K562 (cell line): ENCODE results near the gene PHKB. TPM values are rescaled to one million over a fixed set of nuclear protein-coding genes. Genes with fewer than 3 reads are reported as not detected.

Source experiments
- ATAC-seq: fragments of 200-7000 bp; cut with Tn5 transposase; 3 replicates; pipeline ENCODE4 v1.9.1; 2020; ENCODE audit warnings: moderate library complexity
- BruUV-seq: library from RNA; stranded (reverse); fragments of 400-500 nt; replicated peaks from 2 replicates; lab custom pipeline; 2021; lab: Mats Ljungman, UMichigan
- CTCF ChIA-PET: fragments of 300-600 bp; formaldehyde crosslinking; extraction: SDS; loops from one replicate; lab custom pipeline; 2021; ENCODE audit warnings: low intra/inter-chr PET ratio; lab: Yijun Ruan, JAX
- POLR2A ChIA-PET: fragments of 300-600, 350-650 bp; sonication (Branson Sonifier 250); formaldehyde crosslinking; extraction: SDS; loops from one replicate; lab custom pipeline; 2021; ENCODE audit warnings: antibody characterized with exemption, inconsistent platforms; lab: Yijun Ruan, JAX
- DNase-seq, 4 experiments: peaks; one replicate each; pipeline versions ENCODE4 v3.0.0 to v3.0.0-alpha.2; 2011 to 2018; ENCODE audit warnings: low spot score in 3 of 4, mixed read lengths in 3 of 4; ENCODE audit errors: extremely low read depth in 1 of 4
- FAIRE-seq: peaks from 2 replicates; lab custom pipeline; 2011; peaks lifted over from hg19 to GRCh38; lab: Jason Lieb, UNC
- H2AFZ ChIP-seq: 2 replicates; pipeline ENCODE4 v1.6.0; 2011; ENCODE audit warnings: low read depth, low read length, control low read depth, inconsistent platforms
- H3K27ac ChIP-seq: fragments of 200-600 bp; 3 replicates; pipeline ENCODE4 v1.8.0; 2011; ENCODE audit warnings: low read depth, mild to moderate bottlenecking, control low read depth, inconsistent platforms, low read length, moderate library complexity, mixed read lengths; ENCODE audit errors: extremely low read depth
- H3K27me3 ChIP-seq, 2 experiments: fragments of 300-600 bp in 1 of 2; 2 replicates in 1 of 2; 3 replicates in 1 of 2; pipeline versions ENCODE4 v1.6.0 to v1.8.0; 2011; ENCODE audit warnings: inconsistent platforms in 2 of 2, low read length in 2 of 2, mild to moderate bottlenecking in 1 of 2, mixed read lengths in 1 of 2, moderate library complexity in 1 of 2; ENCODE audit not compliant: control insufficient read depth in 2 of 2, insufficient read depth in 2 of 2
- H3K36me3 ChIP-seq: fragments of 300-600 bp; 3 replicates; pipeline ENCODE4 v1.8.0; 2011; ENCODE audit warnings: mild to moderate bottlenecking, low read length, inconsistent platforms; ENCODE audit not compliant: control insufficient read depth, insufficient read depth
- H3K4me1 ChIP-seq, 2 experiments: fragments of 200-600 bp in 1 of 2; replicated peaks in 1 of 2; 2 replicates in 1 of 2; 3 replicates in 1 of 2; pipeline versions ENCODE4 v1.5.1 to v1.8.0; 2011; ENCODE audit warnings: inconsistent platforms in 2 of 2, low read length in 2 of 2, mild to moderate bottlenecking in 1 of 2, mixed read lengths in 1 of 2, moderate library complexity in 1 of 2; ENCODE audit not compliant: control insufficient read depth in 2 of 2, insufficient read depth in 2 of 2
- H3K4me2 ChIP-seq: 2 replicates; pipeline ENCODE4 v1.6.1; 2011; ENCODE audit warnings: low read length, control low read depth, inconsistent platforms, mixed read lengths; ENCODE audit not compliant: insufficient read depth
- H3K4me3 ChIP-seq: fragments of 200-600 bp; sonication (generic), shearing (Covaris generic); 2 replicates; pipeline ENCODE4 v1.5.1; 2016; ENCODE audit warnings: control low read depth, inconsistent platforms
- H3K79me2 ChIP-seq: fragments of 200-600 bp; 3 replicates; pipeline ENCODE4 v1.8.0; 2011; ENCODE audit warnings: low read length, inconsistent platforms; ENCODE audit not compliant: control insufficient read depth, insufficient read depth
- H3K9ac ChIP-seq, 2 experiments: 2 replicates each; pipeline versions ENCODE4 v1.6.0 to v1.6.1; 2011; ENCODE audit warnings: low read depth in 2 of 2, low read length in 2 of 2, control low read depth in 1 of 2, inconsistent platforms in 1 of 2, mild to moderate bottlenecking in 1 of 2, mixed read lengths in 1 of 2; ENCODE audit not compliant: insufficient read depth in 1 of 2
- H3K9me1 ChIP-seq: one replicate; pipeline ENCODE4 v1.6.0; 2011; ENCODE audit warnings: inconsistent platforms, mild to moderate bottlenecking, low read length, moderate library complexity; ENCODE audit not compliant: control insufficient read depth, insufficient read depth
- H3K9me3 ChIP-seq: replicated peaks from 2 replicates; pipeline ENCODE4 v1.5.1; 2011; ENCODE audit warnings: low read depth, low read length, inconsistent platforms; ENCODE audit not compliant: control insufficient read depth, insufficient read depth
- H4K20me1 ChIP-seq: replicated peaks from 2 replicates; pipeline ENCODE4 v1.6.1; 2011; ENCODE audit warnings: low read length, inconsistent platforms, mixed read lengths; ENCODE audit not compliant: control insufficient read depth, insufficient read depth
- CBX5 ChIP-seq: IDR thresholded peaks from 2 replicates; pipeline ENCODE4 v1.6.1; 2014; ENCODE audit warnings: low read depth, borderline replicate concordance
- CHCHD3 ChIP-seq: fragments of 250-450 bp; sonication (Bioruptor Pico); IDR thresholded peaks from 2 replicates; pipeline ENCODE4 v2.1.2; 2022; ENCODE audit warnings: mild to moderate bottlenecking
- MCM5 ChIP-seq: fragments of 450-650 bp; IDR thresholded peaks from 2 replicates; pipeline ENCODE4 v1.6.1; 2016; ENCODE audit warnings: low read depth
- MTA1 ChIP-seq: fragments of 450-650 bp; IDR thresholded peaks from 2 replicates; pipeline ENCODE4 v1.6.1; 2017; ENCODE audit warnings: borderline replicate concordance
- NR2C1 ChIP-seq, 2 experiments: fragments of 450-650 bp; IDR thresholded peaks; 2 replicates each; pipeline ENCODE4 v1.6.1; 2017; ENCODE audit warnings: mild to moderate bottlenecking in 2 of 2, antibody characterized with exemption in 1 of 2, inconsistent platforms in 1 of 2, missing compliant biosample characterization in 1 of 2, missing genetic modification characterization in 1 of 2
- RBM22 ChIP-seq: fragments of 200-400 bp; formaldehyde crosslinking; IDR thresholded peaks from 2 replicates; pipeline ENCODE4 v1.6.1; 2018; ENCODE audit warnings: low read length, low read depth; ENCODE audit not compliant: poor library complexity, severe bottlenecking
- SPI1 ChIP-seq: IDR thresholded peaks from 2 replicates; pipeline ENCODE4 v1.6.1; 2011; ENCODE audit warnings: low read depth, low read length, control low read depth, borderline replicate concordance
- ZKSCAN8 ChIP-seq: fragments of 200-800 bp; sonication (Bioruptor generic); IDR thresholded peaks from 2 replicates; pipeline ENCODE4 v1.6.1; 2016; ENCODE audit warnings: missing genetic modification characterization, missing compliant biosample characterization
- ZNF146 ChIP-seq: IDR thresholded peaks from one replicate; pipeline ENCODE4 v1.6.1; 2018; ENCODE audit warnings: missing compliant biosample characterization; ENCODE audit not compliant: unreplicated experiment
- WGBS: fragments of 100-300 bp; shearing (Covaris generic); methylation state at CpG from one replicate; pipeline ENCODE4 v1.1.6; 2016; ENCODE audit warnings: low coverage, mixed read lengths; ENCODE audit not compliant: insufficient coverage; ENCODE audit errors: missing lambda C conversion rate; 5-methylcytosine and 5-hydroxymethylcytosine counted together
- in situ Hi-C: fragments of 300-500 bp; cut with MboI; formaldehyde crosslinking; loops from 4 replicates; pipeline ENCODE4 v1.15.0; 2018; ENCODE audit warnings: inconsistent platforms, mixed read lengths
- intact Hi-C: fragments of 100-400 bp; cut with micrococcal nuclease; formaldehyde crosslinking; loops from 2 replicates; pipeline ENCODE4 v1.14.2; 2022
- polyA plus RNA-seq, 8 experiments: library from polyadenylated mRNA; depleted of rRNA in 4 of 8; stranded (reverse) in 5 of 8; unstranded in 3 of 8; fragments of >200 nt; fragmentation: Nextera tagmentation in 2 of 8; fragmentation: Illumina TruSeq in 1 of 8; extraction: Ambion mirVana in 2 of 8; extraction: Trizol in 1 of 8; gene quantifications; 2 replicates each; pipeline versions ENCODE4 v1.2.1 to v1.2.3, GENCODE V29; 2011 to 2014; ENCODE audit warnings: inconsistent platforms in 1 of 8, missing spikeins in 1 of 8
- total RNA-seq, 7 experiments: library from RNA; depleted of rRNA in 6 of 7; stranded (reverse); fragments of >200 nt in 6 of 7; fragmentation: Illumina TruSeq in 2 of 7; extraction: Trizol in 2 of 7; gene quantifications; 2 replicates each; pipeline versions ENCODE4 v1.2.1 to v1.2.3, GENCODE V29; 2011 to 2021; ENCODE audit warnings: low replicate concordance in 1 of 7
- TF ChIP-seq, protein P1 (sequence below): fragments of 450-650 bp; formaldehyde crosslinking; IDR thresholded peaks from 2 replicates; pipeline ENCODE4 v1.4.0; 2020; ENCODE audit warnings: mild to moderate bottlenecking, moderate library complexity
- TF ChIP-seq, protein P2 (sequence below): fragments of 250-450 bp; sonication (Bioruptor Pico); IDR thresholded peaks from 2 replicates; pipeline ENCODE4 v1.5.0; 2022; ENCODE audit warnings: mild to moderate bottlenecking

The PHKB gene
- total and polyA plus RNA-seq, 9 of the 15 experiments (the other 6 are each of a cell fraction or from before 2014, with no cell fraction given): 24.7 to 92.3 (median 67.0) TPM

DNA sequence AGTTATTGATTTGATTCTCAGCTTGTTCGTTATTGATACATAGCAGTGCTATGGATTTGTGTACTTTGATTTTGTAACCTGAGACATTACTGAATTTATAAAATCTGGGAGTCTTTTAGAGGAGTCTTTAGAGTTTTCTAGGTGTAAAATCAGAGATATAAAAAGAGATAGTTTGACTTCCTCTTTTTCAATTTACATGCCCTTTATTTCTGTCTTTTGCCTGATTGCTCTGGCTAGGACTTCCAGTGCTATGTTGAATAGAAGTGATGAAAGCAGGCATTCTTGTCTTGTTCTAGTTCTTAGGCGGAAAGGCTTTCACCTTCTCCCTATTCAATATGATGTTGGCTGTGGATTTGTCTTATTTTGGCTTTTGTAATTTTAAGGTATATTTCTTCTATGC lies 106.2 kb downstream of the PHKB start:
- Histone ChIP-seq H3K4me1 (no peaks in the 10 kb centered on the region; a peak in 1 of 5 replicates), H3K36me3 (peaks cover 19% of the 10 kb centered on the region; the same call in 2 of the 3 replicates), H3K9ac (no peak overlapping the region), H3K9me3 (no peaks in the 10 kb centered on the region), H3K4me2 (no peak overlapping the region), H3K27ac (no peak overlapping the region), H3K79me2 (peaks cover 23% of the 10 kb centered on the region), H3K27me3 (no peaks in the 10 kb centered on the region), H2AFZ (no peak overlapping the region), H4K20me1 (no peaks in the 10 kb centered on the region), H3K4me3 (no peak overlapping the region), H3K9me1 (no peaks in the 10 kb centered on the region)
- in situ Hi-C loops (no loop called here), intact Hi-C loops (no loop called here)
- ATAC-seq (no peak), FAIRE-seq (no peak), DNase-seq (no peak)
- ChIA-PET POLR2A (no interaction called here), CTCF (no interaction called here)
- TF ChIP-seq SPI1 (peak; percentile 74), CBX5 (no peak)
- WGBS: 75% methylated on average over 2 of the region's 2 CpGs
- BruUV-seq: no TSS peak

DNA sequence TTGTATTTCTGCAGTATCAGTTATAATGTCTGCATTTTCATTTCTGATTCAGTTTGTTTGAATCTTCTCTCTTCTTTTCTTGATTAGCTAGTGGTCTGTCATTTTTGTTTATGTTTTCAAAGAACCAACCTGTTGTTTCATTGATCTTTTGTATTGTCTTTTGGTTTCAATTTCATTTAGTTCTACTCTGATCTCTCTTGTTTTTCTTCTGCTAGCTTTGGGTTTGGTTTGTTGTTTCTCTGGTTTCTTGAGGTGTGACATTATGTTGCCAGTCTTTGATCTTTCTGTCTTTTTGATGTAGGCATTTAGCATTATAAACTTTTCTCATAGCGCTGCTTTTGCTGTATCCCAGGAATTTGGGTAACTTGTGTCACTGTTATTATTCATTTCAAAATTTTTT lies 107.2 kb downstream of the PHKB start:
- WGBS: 100% methylated on average over 1 of the region's 1 CpG
- Histone ChIP-seq H2AFZ (no peak overlapping the region), H3K36me3 (peaks cover 11% of the 10 kb centered on the region; the same call in 2 of the 3 replicates), H3K9ac (no peak overlapping the region), H3K4me3 (no peak overlapping the region), H3K27me3 (no peaks in the 10 kb centered on the region), H3K79me2 (peaks cover 23% of the 10 kb centered on the region), H4K20me1 (no peaks in the 10 kb centered on the region), H3K4me2 (no peak overlapping the region), H3K9me3 (no peaks in the 10 kb centered on the region), H3K27ac (no peak overlapping the region), H3K9me1 (no peaks in the 10 kb centered on the region), H3K4me1 (peaks cover 0 to 2% of the 10 kb centered on the region in 2 experiments; a peak in 1 of 5 replicates)
- POLR2A ChIA-PET: no interaction called here
- DNase-seq (no peak), ATAC-seq (no peak), FAIRE-seq (no peak)
- CTCF ChIA-PET: no interaction called here
- intact Hi-C loops: no loop called here
- TF ChIP-seq, protein P1, sequence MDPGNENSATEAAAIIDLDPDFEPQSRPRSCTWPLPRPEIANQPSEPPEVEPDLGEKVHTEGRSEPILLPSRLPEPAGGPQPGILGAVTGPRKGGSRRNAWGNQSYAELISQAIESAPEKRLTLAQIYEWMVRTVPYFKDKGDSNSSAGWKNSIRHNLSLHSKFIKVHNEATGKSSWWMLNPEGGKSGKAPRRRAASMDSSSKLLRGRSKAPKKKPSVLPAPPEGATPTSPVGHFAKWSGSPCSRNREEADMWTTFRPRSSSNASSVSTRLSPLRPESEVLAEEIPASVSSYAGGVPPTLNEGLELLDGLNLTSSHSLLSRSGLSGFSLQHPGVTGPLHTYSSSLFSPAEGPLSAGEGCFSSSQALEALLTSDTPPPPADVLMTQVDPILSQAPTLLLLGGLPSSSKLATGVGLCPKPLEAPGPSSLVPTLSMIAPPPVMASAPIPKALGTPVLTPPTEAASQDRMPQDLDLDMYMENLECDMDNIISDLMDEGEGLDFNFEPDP: no peak
- TF ChIP-seq MCM5 (no peak), ZKSCAN8 (CRISPR knock-in tag) (no peak), ZNF146 (CRISPR knock-in tag) (no peak), MTA1 (no peak), NR2C1 (IDR thresholded peaks at IDR 0.05) (no peak), NR2C1 (tag; IDR thresholded peaks at IDR 0.05) (no peak), CHCHD3 (CRISPR knock-in tag) (no peak), RBM22 (no peak)
- TF ChIP-seq, protein P2, sequence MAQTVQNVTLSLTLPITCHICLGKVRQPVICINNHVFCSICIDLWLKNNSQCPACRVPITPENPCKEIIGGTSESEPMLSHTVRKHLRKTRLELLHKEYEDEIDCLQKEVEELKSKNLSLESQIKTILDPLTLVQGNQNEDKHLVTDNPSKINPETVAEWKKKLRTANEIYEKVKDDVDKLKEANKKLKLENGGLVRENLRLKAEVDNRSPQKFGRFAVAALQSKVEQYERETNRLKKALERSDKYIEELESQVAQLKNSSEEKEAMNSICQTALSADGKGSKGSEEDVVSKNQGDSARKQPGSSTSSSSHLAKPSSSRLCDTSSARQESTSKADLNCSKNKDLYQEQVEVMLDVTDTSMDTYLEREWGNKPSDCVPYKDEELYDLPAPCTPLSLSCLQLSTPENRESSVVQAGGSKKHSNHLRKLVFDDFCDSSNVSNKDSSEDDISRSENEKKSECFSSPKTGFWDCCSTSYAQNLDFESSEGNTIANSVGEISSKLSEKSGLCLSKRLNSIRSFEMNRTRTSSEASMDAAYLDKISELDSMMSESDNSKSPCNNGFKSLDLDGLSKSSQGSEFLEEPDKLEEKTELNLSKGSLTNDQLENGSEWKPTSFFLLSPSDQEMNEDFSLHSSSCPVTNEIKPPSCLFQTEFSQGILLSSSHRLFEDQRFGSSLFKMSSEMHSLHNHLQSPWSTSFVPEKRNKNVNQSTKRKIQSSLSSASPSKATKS (CRISPR knock-in tag): no peak
- BruUV-seq: no TSS peak
- in situ Hi-C loops: no loop called here
